Upper lobe of right lung (tissue), 1 donor: ENCODE measurements around the gene TM7SF3. TPM values are rescaled to one million over a fixed set of nuclear protein-coding genes. Genes with fewer than 3 reads are reported as not detected.
"Not testable (repeated sequence)": the region's sequence is repeated elsewhere in the genome, so short reads cannot be mapped to it uniquely, and the experiment has no call there.

ENCODE experiments used
- ATAC-seq: fragments of 200-7000 bp; cut with Tn5 transposase; one replicate; pipeline ENCODE4 v1.9.1; 2020; ENCODE audit warnings: mild to moderate bottlenecking, moderate library complexity
- DNase-seq: peaks from one replicate; pipeline ENCODE4 v3.0.0-alpha.2; 2020
- H3K27ac ChIP-seq: fragments of 200-600 bp; one replicate; pipeline ENCODE4 v1.8.0; 2022
- H3K27me3 ChIP-seq: fragments of 200-600 bp; one replicate; pipeline ENCODE4 v1.8.0; 2022; ENCODE audit warnings: mild to moderate bottlenecking
- H3K36me3 ChIP-seq: fragments of 200-600 bp; one replicate; pipeline ENCODE4 v1.8.0; 2022
- H3K4me1 ChIP-seq: fragments of 200-600 bp; one replicate; pipeline ENCODE4 v1.8.0; 2022
- H3K4me3 ChIP-seq: fragments of 200-600 bp; one replicate; pipeline ENCODE4 v1.8.0; 2022; ENCODE audit warnings: mild to moderate bottlenecking
- H3K9me3 ChIP-seq: fragments of 200-600 bp; one replicate; pipeline ENCODE4 v1.8.0; 2022
- intact Hi-C: fragments of 100-400 bp; cut with DNase I; formaldehyde crosslinking; loops from one replicate; pipeline ENCODE4 v1.11.0; 2022
- total RNA-seq: library from RNA; stranded (reverse); fragmentation: NEBNext Ultra II Directional; extraction: Animal tissue kit (Norgen Biotek cat#: 25700); gene quantifications from one replicate; pipeline ENCODE4 v1.2.1, GENCODE V29; 2021
- TF ChIP-seq, protein P1 (sequence below): fragments of 200-600 bp; IDR thresholded peaks from one replicate; pipeline ENCODE4 v1.8.0; 2022; ENCODE audit warnings: antibody characterized with exemption
- donor health status: DM: no; HTN: yes; CAD: no; lungs with severe emphysema.

Gene TM7SF3
- total RNA-seq, 1 donor from 2014 or later: 68.9 TPM

DNA sequence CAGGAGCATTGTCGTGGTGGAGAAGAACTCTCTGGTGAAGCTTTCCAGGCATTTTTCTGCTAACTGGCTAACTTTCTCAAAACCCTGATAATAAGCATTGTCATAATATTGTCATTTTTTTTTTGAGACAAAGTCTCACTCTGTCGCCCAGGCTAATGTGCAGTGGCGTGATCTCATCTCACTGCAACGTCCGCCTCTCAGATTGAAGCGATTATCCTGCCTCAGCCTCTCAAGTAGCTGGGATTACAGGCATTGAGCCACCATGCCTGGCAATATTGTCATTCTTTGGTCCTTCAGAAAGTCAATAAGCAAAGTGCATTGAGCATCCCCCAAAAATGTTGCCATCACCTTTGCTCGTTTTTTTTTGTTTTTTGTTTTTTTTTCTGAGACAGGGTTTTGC is 41.8 kb upstream of the TM7SF3 start:
- DNase-seq: no peak
- Histone ChIP-seq H3K4me1 (no peaks in the 10 kb centered on the region), H3K9me3 (no peaks in the 10 kb centered on the region), H3K36me3 (no peaks in the 10 kb centered on the region), H3K27me3 (no peaks in the 10 kb centered on the region), H3K4me3 (no peak overlapping the region), H3K27ac (no peak overlapping the region)
- no peak for ATAC-seq
- TF ChIP-seq, protein P1, sequence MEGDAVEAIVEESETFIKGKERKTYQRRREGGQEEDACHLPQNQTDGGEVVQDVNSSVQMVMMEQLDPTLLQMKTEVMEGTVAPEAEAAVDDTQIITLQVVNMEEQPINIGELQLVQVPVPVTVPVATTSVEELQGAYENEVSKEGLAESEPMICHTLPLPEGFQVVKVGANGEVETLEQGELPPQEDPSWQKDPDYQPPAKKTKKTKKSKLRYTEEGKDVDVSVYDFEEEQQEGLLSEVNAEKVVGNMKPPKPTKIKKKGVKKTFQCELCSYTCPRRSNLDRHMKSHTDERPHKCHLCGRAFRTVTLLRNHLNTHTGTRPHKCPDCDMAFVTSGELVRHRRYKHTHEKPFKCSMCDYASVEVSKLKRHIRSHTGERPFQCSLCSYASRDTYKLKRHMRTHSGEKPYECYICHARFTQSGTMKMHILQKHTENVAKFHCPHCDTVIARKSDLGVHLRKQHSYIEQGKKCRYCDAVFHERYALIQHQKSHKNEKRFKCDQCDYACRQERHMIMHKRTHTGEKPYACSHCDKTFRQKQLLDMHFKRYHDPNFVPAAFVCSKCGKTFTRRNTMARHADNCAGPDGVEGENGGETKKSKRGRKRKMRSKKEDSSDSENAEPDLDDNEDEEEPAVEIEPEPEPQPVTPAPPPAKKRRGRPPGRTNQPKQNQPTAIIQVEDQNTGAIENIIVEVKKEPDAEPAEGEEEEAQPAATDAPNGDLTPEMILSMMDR: no peak
- intact Hi-C loops: no loop called here

DNA sequence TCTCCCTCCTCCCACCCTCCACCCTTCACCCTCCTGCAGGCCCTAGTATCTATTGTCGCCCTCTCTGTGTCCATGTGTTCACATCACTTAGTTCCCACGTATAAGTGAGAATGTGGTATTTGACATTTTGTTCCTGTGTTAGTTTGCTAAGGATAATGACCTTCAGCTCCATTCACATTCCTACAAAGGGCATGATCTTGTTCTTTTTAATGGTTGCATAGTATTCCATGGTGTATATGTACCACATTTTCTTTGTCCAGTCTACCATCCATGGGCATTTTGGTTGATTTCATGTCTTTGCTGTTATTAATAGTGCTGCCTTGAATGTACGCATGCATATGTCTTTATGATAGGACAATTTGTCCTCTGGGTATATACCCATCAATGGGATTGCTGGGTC is 38.6 kb upstream of the TM7SF3 start:
- TF ChIP-seq, protein P1: no peak
- Histone ChIP-seq H3K27ac (no peak overlapping the region), H3K27me3 (no peaks in the 10 kb centered on the region), H3K36me3 (no peaks in the 10 kb centered on the region), H3K4me1 (no peaks in the 10 kb centered on the region), H3K9me3 (no peaks in the 10 kb centered on the region), H3K4me3 (no peak overlapping the region)
- no peak for ATAC-seq
- intact Hi-C loops: no loop called here
- no peak for DNase-seq

DNA sequence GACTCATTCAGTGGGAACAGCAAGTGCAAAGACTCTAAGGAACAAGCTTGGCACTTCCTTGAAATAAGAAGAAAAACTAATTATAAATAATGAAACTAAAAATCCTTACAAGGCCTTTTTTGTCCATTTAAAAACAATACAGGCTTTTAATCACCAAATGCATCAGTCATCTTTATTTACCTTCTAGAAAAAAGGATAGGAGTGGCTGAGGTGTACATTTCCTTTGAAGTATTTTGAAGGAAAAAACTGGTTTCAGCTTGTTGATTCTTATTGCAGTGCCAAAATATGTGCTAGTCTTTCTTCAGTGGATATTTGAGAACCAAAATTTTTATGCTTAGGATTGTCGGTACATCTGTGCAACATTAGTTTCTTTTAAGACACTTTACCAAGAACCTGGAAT is 38.0 kb upstream of the TM7SF3 start:
- H3K36me3 ChIP-seq: no peaks in the 10 kb centered on the region
- ATAC-seq (no peak), DNase-seq (no peak)
- H3K27ac ChIP-seq: no peak overlapping the region
- TF ChIP-seq, protein P1: no peak
- intact Hi-C loops: no loop called here
- no peaks in the 10 kb centered on the region for H3K4me1 ChIP-seq
- H3K4me3 ChIP-seq: no peak overlapping the region
- H3K9me3 ChIP-seq: no peaks in the 10 kb centered on the region
- H3K27me3 ChIP-seq: no peaks in the 10 kb centered on the region

DNA sequence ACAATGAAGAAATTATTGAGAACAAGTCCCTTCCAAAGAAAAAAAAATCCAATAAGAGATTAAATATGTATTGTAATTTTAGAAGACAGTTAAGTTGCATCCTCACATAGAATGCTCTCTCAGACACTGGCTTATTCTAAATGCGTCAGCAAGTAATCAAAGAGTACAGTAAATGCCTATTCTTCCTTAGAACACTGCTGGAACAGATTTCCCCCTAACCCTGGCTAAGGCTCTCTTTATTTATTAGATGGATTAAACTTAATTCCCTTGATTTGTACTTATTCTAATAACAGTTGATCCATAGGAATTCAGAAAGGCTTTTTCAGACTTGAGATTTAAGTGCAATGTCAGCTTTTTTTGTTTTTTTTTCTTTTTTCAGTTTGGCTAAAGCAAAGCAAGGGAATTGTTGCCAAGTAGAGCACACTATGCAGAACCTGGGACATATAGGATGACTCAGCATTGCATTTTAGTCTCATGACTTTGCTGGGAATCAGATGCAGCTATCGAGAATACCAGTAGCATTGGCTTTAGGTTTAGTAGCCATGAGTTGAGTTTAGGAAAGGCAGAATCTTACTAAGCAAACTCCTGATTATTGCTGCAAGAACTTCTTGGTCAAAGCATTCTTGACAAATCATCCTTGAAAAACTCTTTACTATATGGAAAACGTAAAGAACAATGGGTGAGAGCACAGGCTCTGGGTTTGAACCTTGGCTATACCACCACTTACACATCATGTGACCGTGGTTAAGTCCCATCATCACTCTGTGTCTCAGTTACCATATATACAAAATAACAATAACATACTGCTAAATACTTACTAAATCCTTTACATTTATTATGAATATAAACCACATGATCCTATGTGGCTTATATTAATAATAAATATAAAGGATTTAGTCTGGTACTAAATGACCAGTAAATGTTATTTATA is 34.9 kb upstream of the TM7SF3 start:
- TF ChIP-seq, protein P1: no peak
- Histone ChIP-seq H3K9me3 (no peaks in the 10 kb centered on the region), H3K4me3 (no peak overlapping the region), H3K27ac (no peak overlapping the region), H3K36me3 (no peaks in the 10 kb centered on the region), H3K27me3 (no peaks in the 10 kb centered on the region), H3K4me1 (no peaks in the 10 kb centered on the region)
- DNase-seq: no peak
- ATAC-seq: no peak
- intact Hi-C loops: no loop called here

DNA sequence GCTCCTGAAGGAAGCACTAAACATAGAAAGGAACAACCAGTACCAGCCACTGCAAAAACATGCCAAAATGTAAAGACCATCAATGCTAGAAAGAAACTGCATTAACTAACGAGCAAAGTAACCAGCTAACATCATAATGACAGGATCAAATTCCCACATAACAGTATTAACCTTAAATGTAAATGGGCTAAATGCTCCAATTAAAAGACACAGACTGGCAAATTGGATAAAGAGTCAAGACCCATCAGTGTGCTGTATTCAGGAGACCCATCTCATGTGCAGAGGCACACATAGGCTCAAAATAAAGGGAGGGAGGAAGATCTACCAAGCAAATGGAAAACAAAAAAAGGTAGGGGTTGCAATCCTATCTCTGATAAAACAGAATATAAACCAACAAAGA is 27.8 kb upstream of the TM7SF3 start:
- not testable (repeated sequence) for ATAC-seq

DNA sequence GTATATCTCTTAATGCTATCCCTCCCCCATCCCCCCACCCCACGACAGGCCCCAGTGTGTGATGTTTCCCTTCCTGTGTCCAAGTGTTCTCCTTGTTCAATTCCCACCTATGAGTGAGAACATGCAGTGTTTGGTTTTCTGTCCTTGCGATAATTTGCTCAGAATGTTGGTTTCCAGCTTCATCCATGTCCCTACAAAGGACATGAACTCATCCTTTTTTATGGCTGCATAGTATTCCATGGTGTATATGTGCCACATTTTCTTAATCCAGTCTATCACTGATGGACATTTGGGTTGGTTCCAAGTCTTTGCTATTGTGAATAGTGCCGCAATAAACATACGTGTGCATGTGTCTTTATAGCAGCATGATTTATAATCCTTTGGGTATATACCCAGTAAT is 26.5 kb upstream of the TM7SF3 start:
- H3K4me3 ChIP-seq, ATAC-seq, H3K9me3 ChIP-seq, H3K36me3 ChIP-seq, H3K27me3 ChIP-seq, intact Hi-C loops, DNase-seq, H3K4me1 ChIP-seq, H3K27ac ChIP-seq: not testable (repeated sequence)

More for the DNA sequence above, 27.8 kb upstream of the TM7SF3 start:
- H3K9me3 ChIP-seq, H3K36me3 ChIP-seq, H3K27me3 ChIP-seq, DNase-seq, H3K4me1 ChIP-seq, intact Hi-C loops, H3K27ac ChIP-seq, H3K4me3 ChIP-seq: not testable (repeated sequence)
